Panc1 (cell line): ENCODE data around the gene DGKZ. TPM values are rescaled to one million over a fixed set of nuclear protein-coding genes. Genes with fewer than 3 reads are reported as not detected.

ENCODE experiments used
- ATAC-seq: fragments of 200-7000 bp; cut with Tn5 transposase; 2 replicates; pipeline ENCODE4 v1.9.1; 2020; ENCODE audit warnings: mild to moderate bottlenecking, moderate library complexity
- BruUV-seq: library from RNA; stranded (reverse); fragments of 400-500 nt; replicated peaks from 2 replicates; lab custom pipeline; 2021; lab: Mats Ljungman, UMichigan
- CTCF ChIA-PET: fragments of 300-600 bp; sonication (Branson Sonifier 250); formaldehyde crosslinking; loops from one replicate; lab custom pipeline; 2022; ENCODE audit warnings: antibody characterized with exemption; lab: Charles Lee
- POLR2A ChIA-PET: fragments of 300-600 bp; sonication (Branson Sonifier 250); formaldehyde crosslinking; loops from one replicate; lab custom pipeline; 2022; ENCODE audit warnings: antibody characterized with exemption; lab: Charles Lee
- DNase-seq: peaks from one replicate; pipeline ENCODE4 v3.0.0-alpha.2; 2010; ENCODE audit warnings: low read depth, low spot score
- H3K27ac ChIP-seq: 2 replicates; pipeline ENCODE4 v1.5.1; 2011; ENCODE audit warnings: mild to moderate bottlenecking, low read length, inconsistent platforms
- H3K27me3 ChIP-seq: fragments of 200-500 bp; sonication (Bioruptor generic); 2 replicates; pipeline ENCODE4 v1.6.0; 2014; ENCODE audit warnings: low read length, inconsistent platforms; ENCODE audit not compliant: control insufficient read depth, insufficient read depth
- H3K36me3 ChIP-seq: fragments of 200-500 bp; sonication (Bioruptor generic); 2 replicates; pipeline ENCODE4 v1.5.1; 2014; ENCODE audit warnings: inconsistent platforms, mild to moderate bottlenecking, low read length, moderate library complexity; ENCODE audit not compliant: control insufficient read depth, insufficient read depth
- H3K4me1 ChIP-seq: 2 replicates; pipeline ENCODE4 v1.5.1; 2011; ENCODE audit warnings: inconsistent platforms, mild to moderate bottlenecking, low read length, moderate library complexity; ENCODE audit not compliant: control insufficient read depth, insufficient read depth
- H3K4me3 ChIP-seq, 2 experiments: 2 replicates each; pipeline ENCODE4 v1.5.1; 2011 to 2012; ENCODE audit warnings: low read depth in 2 of 2, low read length in 2 of 2, mild to moderate bottlenecking in 2 of 2, inconsistent platforms in 1 of 2, moderate library complexity in 1 of 2
- H3K9me3 ChIP-seq: fragments of 200-500 bp; sonication (Bioruptor generic); 2 replicates; pipeline ENCODE4 v1.5.1; 2014; ENCODE audit warnings: low read depth, mild to moderate bottlenecking, inconsistent platforms, low read length, moderate library complexity; ENCODE audit not compliant: control insufficient read depth, insufficient read depth
- POLR2AphosphoS5 ChIP-seq: IDR thresholded peaks from 2 replicates; pipeline ENCODE4 v1.6.1; 2012; ENCODE audit warnings: mild to moderate bottlenecking, low read depth, low read length, moderate library complexity
- SIN3A ChIP-seq: IDR thresholded peaks from 2 replicates; pipeline ENCODE4 v1.6.1; 2012; ENCODE audit warnings: low read depth, mild to moderate bottlenecking, low read length, moderate library complexity, borderline replicate concordance; ENCODE audit not compliant: insufficient read depth
- TCF7L2 ChIP-seq: IDR thresholded peaks from 2 replicates; pipeline ENCODE4 v1.6.1; 2011; ENCODE audit warnings: mild to moderate bottlenecking, low read depth, low read length, inconsistent platforms
- in situ Hi-C: cut with HindIII; loops from 2 replicates; pipeline ENCODE4 v1.10.0; 2016; ENCODE audit warnings: low sequenced_read_pairs, low pct_unique_long_range_greater_than_20kb
- intact Hi-C: fragments of 100-400 bp; cut with micrococcal nuclease; formaldehyde crosslinking; loops from one replicate; pipeline ENCODE4 v1.10.0; 2022; ENCODE audit not compliant: unreplicated experiment
- total RNA-seq: library from RNA; stranded (reverse); gene quantifications from one replicate; pipeline ENCODE4 v1.2.1, GENCODE V29; 2021; ENCODE audit not compliant: unreplicated experiment
- TF ChIP-seq, protein P1 (sequence below): fragments of 450-650 bp; IDR thresholded peaks from 2 replicates; pipeline ENCODE4 v1.5.1; 2017; ENCODE audit warnings: mild to moderate bottlenecking
- TF ChIP-seq, protein P2 (sequence below), 2 experiments: IDR thresholded peaks; 2 replicates each; pipeline ENCODE4 v1.6.1; 2011 to 2012; ENCODE audit warnings: low read depth in 2 of 2, control low read depth in 1 of 2, low read length in 1 of 2, mild to moderate bottlenecking in 1 of 2, moderate library complexity in 1 of 2; ENCODE audit not compliant: insufficient read depth in 1 of 2

Gene DGKZ
- total RNA-seq, 1 experiment from 2014 or later = 104 TPM

DNA sequence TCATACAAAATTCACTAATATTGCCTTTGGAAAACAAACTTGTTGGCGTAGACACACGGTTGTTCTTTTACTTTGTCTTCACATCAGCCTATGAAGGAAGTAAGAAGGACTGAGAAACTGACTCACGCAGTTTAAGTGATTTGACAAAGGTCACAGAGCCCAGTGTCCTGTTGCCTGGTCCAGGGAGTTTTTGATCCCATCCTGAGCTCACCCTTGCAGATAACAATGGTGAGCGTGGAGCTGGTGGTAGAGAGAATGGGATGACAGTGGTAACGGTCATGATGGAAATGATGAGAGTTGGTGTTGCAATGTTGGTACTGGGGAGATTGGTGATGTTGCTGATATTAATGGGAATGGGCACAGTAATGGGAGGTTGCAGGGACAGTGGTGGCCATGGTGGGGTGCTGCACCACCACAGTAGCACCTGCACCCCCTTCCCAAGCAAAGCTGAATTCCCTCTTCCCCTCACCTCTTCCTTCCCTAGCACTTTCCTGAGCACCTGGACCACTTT, 47.8 kb upstream of the DGKZ start:
- no peak for DNase-seq
- H3K9me3 ChIP-seq = no peaks in the 10 kb centered on the region
- ChIA-PET CTCF (no interaction called here), POLR2A (interaction anchor here (0.6 kb wide), 1 partner anchor 23 kb away, joined by 3 read pairs; no protein-coding TSS in a partner anchor)
- no peak for ATAC-seq
- intact Hi-C loops (no loop called here), in situ Hi-C loops (no loop called here)
- no peak overlapping the region for H3K27ac ChIP-seq
- H3K4me3 ChIP-seq = no peak overlapping the region
- no peaks in the 10 kb centered on the region for H3K36me3 ChIP-seq
- no TSS peak for BruUV-seq
- H3K27me3 ChIP-seq = no peaks in the 10 kb centered on the region
- TF ChIP-seq TCF7L2 (no peak), SIN3A (no peak), POLR2AphosphoS5 (no peak)
- TF ChIP-seq, protein P1, sequence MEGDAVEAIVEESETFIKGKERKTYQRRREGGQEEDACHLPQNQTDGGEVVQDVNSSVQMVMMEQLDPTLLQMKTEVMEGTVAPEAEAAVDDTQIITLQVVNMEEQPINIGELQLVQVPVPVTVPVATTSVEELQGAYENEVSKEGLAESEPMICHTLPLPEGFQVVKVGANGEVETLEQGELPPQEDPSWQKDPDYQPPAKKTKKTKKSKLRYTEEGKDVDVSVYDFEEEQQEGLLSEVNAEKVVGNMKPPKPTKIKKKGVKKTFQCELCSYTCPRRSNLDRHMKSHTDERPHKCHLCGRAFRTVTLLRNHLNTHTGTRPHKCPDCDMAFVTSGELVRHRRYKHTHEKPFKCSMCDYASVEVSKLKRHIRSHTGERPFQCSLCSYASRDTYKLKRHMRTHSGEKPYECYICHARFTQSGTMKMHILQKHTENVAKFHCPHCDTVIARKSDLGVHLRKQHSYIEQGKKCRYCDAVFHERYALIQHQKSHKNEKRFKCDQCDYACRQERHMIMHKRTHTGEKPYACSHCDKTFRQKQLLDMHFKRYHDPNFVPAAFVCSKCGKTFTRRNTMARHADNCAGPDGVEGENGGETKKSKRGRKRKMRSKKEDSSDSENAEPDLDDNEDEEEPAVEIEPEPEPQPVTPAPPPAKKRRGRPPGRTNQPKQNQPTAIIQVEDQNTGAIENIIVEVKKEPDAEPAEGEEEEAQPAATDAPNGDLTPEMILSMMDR = no peak
- TF ChIP-seq, protein P2, sequence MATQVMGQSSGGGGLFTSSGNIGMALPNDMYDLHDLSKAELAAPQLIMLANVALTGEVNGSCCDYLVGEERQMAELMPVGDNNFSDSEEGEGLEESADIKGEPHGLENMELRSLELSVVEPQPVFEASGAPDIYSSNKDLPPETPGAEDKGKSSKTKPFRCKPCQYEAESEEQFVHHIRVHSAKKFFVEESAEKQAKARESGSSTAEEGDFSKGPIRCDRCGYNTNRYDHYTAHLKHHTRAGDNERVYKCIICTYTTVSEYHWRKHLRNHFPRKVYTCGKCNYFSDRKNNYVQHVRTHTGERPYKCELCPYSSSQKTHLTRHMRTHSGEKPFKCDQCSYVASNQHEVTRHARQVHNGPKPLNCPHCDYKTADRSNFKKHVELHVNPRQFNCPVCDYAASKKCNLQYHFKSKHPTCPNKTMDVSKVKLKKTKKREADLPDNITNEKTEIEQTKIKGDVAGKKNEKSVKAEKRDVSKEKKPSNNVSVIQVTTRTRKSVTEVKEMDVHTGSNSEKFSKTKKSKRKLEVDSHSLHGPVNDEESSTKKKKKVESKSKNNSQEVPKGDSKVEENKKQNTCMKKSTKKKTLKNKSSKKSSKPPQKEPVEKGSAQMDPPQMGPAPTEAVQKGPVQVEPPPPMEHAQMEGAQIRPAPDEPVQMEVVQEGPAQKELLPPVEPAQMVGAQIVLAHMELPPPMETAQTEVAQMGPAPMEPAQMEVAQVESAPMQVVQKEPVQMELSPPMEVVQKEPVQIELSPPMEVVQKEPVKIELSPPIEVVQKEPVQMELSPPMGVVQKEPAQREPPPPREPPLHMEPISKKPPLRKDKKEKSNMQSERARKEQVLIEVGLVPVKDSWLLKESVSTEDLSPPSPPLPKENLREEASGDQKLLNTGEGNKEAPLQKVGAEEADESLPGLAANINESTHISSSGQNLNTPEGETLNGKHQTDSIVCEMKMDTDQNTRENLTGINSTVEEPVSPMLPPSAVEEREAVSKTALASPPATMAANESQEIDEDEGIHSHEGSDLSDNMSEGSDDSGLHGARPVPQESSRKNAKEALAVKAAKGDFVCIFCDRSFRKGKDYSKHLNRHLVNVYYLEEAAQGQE (IDR thresholded peaks at IDR 0.05; ENCODE audit: insufficient read depth in 1 of 2, low read depth in 2 of 2, low read length in 1 of 2) = no peak
- H3K4me1 ChIP-seq = peaks cover 8% of the 10 kb centered on the region

DNA sequence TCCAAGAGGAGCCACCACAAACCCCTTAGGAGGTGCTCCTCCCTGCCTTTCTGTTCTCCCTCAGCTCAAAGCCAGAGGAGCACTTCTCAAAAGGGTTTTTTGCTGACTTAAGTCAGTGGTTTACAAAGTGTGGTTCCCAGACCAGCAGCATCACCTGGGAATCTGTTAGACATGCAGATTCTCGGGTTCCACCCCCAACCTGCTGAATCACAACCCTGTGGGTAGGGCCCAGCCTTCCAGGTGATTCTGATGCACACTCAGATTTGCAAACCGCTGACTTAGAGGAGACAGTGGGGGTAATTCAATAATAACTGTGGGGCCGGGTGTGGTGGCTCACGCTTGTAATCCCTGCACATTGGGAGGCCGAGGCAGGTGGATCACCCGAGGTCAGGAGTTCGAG, 47.0 kb upstream of the DGKZ start:
- H3K9me3 ChIP-seq = no peaks in the 10 kb centered on the region
- intact Hi-C loops = no loop called here
- ChIA-PET CTCF (no interaction called here), POLR2A (no interaction called here)
- no peaks in the 10 kb centered on the region for H3K27me3 ChIP-seq
- no peaks in the 10 kb centered on the region for H3K36me3 ChIP-seq
- no TSS peak for BruUV-seq
- in situ Hi-C loops = no loop called here
- TF ChIP-seq, protein P1 = no peak
- TF ChIP-seq, protein P2 (IDR thresholded peaks at IDR 0.05; ENCODE audit: insufficient read depth in 1 of 2, low read depth in 2 of 2, low read length in 1 of 2) = no peak
- TF ChIP-seq SIN3A (no peak), POLR2AphosphoS5 (no peak), TCF7L2 (no peak)
- no peak for ATAC-seq
- H3K4me1 ChIP-seq = peaks cover 5% of the 10 kb centered on the region
- H3K27ac ChIP-seq = no peak overlapping the region
- DNase-seq = no peak
- no peak overlapping the region for H3K4me3 ChIP-seq
